Measurements from ENCODE around the gene KCNK13. TPM values are rescaled to one million over a fixed set of nuclear protein-coding genes. Genes with fewer than 3 reads are reported as not detected.

The KCNK13 gene
- total and polyA plus RNA-seq, 9 of the 15 experiments (the other 6 are each of a cell fraction or from before 2014, with no cell fraction given): 0.03 to 0.05 TPM; not detected in 7

DNA sequence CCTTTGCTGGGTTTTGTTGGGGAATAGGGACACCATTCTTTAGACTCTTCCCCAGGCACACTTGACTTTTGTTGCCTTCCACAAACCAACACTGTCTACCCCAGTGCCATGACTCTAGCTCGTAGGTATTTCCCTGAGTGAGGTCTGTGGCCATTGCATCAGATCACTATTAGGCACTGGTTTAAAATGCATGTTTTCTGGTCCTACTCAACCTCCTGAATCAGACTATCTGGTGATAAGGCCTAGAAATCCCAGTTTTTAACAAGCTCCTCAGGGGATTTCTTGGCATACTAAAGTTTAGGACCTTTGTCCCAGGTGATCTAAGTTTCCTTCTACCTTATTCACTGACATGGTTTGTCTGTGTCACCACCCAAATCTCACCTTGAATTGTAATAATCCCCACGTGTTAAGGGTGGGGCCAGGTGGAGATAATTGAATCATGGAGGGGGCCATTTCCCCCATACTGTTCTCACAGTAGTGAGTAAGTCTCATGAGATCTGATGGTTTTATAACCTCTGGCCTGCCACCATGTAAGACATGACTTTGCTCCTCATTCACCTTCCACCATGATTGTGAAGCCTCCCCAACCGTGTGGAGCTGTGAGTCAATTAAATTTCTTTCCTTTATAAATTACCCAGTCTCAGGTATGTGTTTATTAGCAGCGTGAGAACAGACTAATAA lies 106.8 kb downstream of the KCNK13 start (continued):
- no peak for TF ChIP-seq SIN3A (IDR thresholded peaks at IDR 0.05; ENCODE audit: borderline replicate concordance in 2 of 2, control insufficient read depth in 1 of 2, low read depth in 2 of 2, low read length in 2 of 2)
- TF ChIP-seq RBBP5 (IDR thresholded peaks at IDR 0.05; ENCODE audit: borderline replicate concordance, insufficient read depth, low read length, poor library complexity, severe bottlenecking): no peak
- TF ChIP-seq BRCA1 (IDR thresholded peaks at IDR 0.05): no peak
- no peak for TF ChIP-seq BRCA1 (CRISPR knock-in tag; IDR thresholded peaks at IDR 0.05)
- no peak for TF ChIP-seq E2F5 (CRISPR knock-in tag; IDR thresholded peaks at IDR 0.05)
- no peak for TF ChIP-seq SIN3B (IDR thresholded peaks at IDR 0.05; ENCODE audit: low read depth)

DNA sequence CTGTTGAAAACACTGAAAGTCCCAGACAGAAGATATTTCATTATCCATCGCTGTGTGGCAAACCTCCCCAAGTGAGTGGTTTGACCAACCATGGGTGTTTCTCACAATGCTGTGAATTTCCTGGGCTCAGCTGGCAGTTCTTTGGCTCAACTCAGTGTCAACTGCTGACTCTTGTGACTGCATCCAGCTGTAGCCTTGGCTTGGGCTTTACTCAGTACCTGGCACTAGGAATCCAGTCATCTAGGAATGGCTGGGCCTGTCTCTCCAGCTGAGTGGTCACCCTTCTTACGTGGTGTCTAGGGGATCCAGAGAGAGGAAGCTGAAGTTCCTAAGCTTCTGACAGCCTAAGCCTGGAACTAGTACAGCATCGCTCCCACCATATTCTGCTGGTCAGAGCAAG lies 113.8 kb downstream of the KCNK13 start:
- no peak overlapping the region for H3K27ac ChIP-seq (ENCODE audit: extremely low read depth, low read depth, low read length)
- TF ChIP-seq, protein P1, sequence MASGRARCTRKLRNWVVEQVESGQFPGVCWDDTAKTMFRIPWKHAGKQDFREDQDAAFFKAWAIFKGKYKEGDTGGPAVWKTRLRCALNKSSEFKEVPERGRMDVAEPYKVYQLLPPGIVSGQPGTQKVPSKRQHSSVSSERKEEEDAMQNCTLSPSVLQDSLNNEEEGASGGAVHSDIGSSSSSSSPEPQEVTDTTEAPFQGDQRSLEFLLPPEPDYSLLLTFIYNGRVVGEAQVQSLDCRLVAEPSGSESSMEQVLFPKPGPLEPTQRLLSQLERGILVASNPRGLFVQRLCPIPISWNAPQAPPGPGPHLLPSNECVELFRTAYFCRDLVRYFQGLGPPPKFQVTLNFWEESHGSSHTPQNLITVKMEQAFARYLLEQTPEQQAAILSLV (tag; IDR thresholded peaks at IDR 0.05): no peak
- no peak for TF ChIP-seq TCF7 (IDR thresholded peaks at IDR 0.05; ENCODE audit: borderline replicate concordance)
- TF ChIP-seq E2F5 (CRISPR knock-in tag; IDR thresholded peaks at IDR 0.05): no peak
- TF ChIP-seq BRD4 (IDR thresholded peaks at IDR 0.05): no peak
- no peak for TF ChIP-seq ZNF57 (CRISPR knock-in tag; IDR thresholded peaks at IDR 0.05)
- in situ Hi-C loops (cut with MboI) (no loop called here), intact Hi-C loops (cut with micrococcal nuclease) (no loop called here)
- no peak overlapping the region for H3K4me2 ChIP-seq (ENCODE audit: insufficient read depth, low read length)
- 0% methylated on average over 3 of the region's 3 CpGs for WGBS (ENCODE audit: insufficient coverage, low coverage, missing lambda C conversion rate)
- H3K4me3 ChIP-seq: no peak overlapping the region
- H3K79me2 ChIP-seq (ENCODE audit: control insufficient read depth, insufficient read depth, low read length): no peaks in the 10 kb centered on the region
- H3K4me1 ChIP-seq (replicated peaks in 1 of 2; ENCODE audit: control insufficient read depth in 2 of 2, insufficient read depth in 2 of 2, low read length in 2 of 2): no peaks in the 10 kb centered on the region
- H3K27me3 ChIP-seq (ENCODE audit: control insufficient read depth in 2 of 2, insufficient read depth in 2 of 2, low read length in 2 of 2): no peaks in the 10 kb centered on the region; a peak in 1 of 5 replicates
- no peaks in the 10 kb centered on the region for H4K20me1 ChIP-seq (replicated peaks; ENCODE audit: control insufficient read depth, insufficient read depth, low read length)
- ATAC-seq: no peak
- BruUV-seq (replicated peaks): no TSS peak
- no peak for FAIRE-seq
- no peaks in the 10 kb centered on the region for H3K9me1 ChIP-seq (ENCODE audit: control insufficient read depth, insufficient read depth, low read length)
- no peak for DNase-seq (ENCODE audit: extremely low read depth in 1 of 4, low spot score in 3 of 4)
- no peaks in the 10 kb centered on the region for H3K36me3 ChIP-seq (ENCODE audit: control insufficient read depth, insufficient read depth, low read length)
- CTCF ChIA-PET (ENCODE audit: low intra/inter-chr PET ratio): no interaction called here
- H2AFZ ChIP-seq (ENCODE audit: low read depth, low read length): no peak overlapping the region
- H3K9ac ChIP-seq (ENCODE audit: insufficient read depth in 1 of 2, low read depth in 2 of 2, low read length in 2 of 2): no peak overlapping the region
- POLR2A ChIA-PET: no interaction called here
- H3K9me3 ChIP-seq (replicated peaks; ENCODE audit: control insufficient read depth, insufficient read depth, low read depth, low read length): no peaks in the 10 kb centered on the region
